Neural crest cell (in vitro differentiated cells): Measurements from ENCODE around the gene GTSE1. TPM values are rescaled to one million over a fixed set of nuclear protein-coding genes. Genes with fewer than 3 reads are reported as not detected.

Experiments used
- DNase-seq: peaks from one replicate; pipeline ENCODE4 v3.0.0; 2021; ENCODE audit warnings: low read depth, mixed read lengths, low spot score
- H3K27ac Mint-ChIP-seq: one replicate; pipeline ENCODE4 v1.8.0; 2021; ENCODE audit warnings: mild to moderate bottlenecking, mixed read lengths; ENCODE audit not compliant: unreplicated experiment
- H3K27me3 Mint-ChIP-seq: 2 replicates; pipeline ENCODE4 v1.8.0; 2021; ENCODE audit warnings: low read depth, mild to moderate bottlenecking, mixed read lengths
- H3K36me3 Mint-ChIP-seq: 2 replicates; pipeline ENCODE4 v1.8.0; 2021; ENCODE audit warnings: low read depth, mild to moderate bottlenecking, mixed read lengths
- H3K4me1 Mint-ChIP-seq: 2 replicates; pipeline ENCODE4 v1.8.0; 2021; ENCODE audit warnings: mixed read lengths
- H3K4me3 Mint-ChIP-seq: one replicate; pipeline ENCODE4 v1.8.0; 2021; ENCODE audit warnings: mild to moderate bottlenecking, mixed read lengths
- H3K9me3 Mint-ChIP-seq: 2 replicates; pipeline ENCODE4 v1.8.0; 2021; ENCODE audit warnings: mixed read lengths
- total RNA-seq: library from RNA; stranded (reverse); gene quantifications from 2 replicates; pipeline ENCODE4 v1.2.1, GENCODE V29; 2021
- TF ChIP-seq, protein P1 (sequence below): fragments of 200-600 bp; sonication (generic); conservative IDR thresholded peaks from 2 replicates; pipeline ENCODE4 v1.5.0; 2021; ENCODE audit warnings: antibody characterized with exemption, mild to moderate bottlenecking

GTSE1 gene
- total RNA-seq, 1 donor from 2014 or later = 67.6 TPM

DNA sequence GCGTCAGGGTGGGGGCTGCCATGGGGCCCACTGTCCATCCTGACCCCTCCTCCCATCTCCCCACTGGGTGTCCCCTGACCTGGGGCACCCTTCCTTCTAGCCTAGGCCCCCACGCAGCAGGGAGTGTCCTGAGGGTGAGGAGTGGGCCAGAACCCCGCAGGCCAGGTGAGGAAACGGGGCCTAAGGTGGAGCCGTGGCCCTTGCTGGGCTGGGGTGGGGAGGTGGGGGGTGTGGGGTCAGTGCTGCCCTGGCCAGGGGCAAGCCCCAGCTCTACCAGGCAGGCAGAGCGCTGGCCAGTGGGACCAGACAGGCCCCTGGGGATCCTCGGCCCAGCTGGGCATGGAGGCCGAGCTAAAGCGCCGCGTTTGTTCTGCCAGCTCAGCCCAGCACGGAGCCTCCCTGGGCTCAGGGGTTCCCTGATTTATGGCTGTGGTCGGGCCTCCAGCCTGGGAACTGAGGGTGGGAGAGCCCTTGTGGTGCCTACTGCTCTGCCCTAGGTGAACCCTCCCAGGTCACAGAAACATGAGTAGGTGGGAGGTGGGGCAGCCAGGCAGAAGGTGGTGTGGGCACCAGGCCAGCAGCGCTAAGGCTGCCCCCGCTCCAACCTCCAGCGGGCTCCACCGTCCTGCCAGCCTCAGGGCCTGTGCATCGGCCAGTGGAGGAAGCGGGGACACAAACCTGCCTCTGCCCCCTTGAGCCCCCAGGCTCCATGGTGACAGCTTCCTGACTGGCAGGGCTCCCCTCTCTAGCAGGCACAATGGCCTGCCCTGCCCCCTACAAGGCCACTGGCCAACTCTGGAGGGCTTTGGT, 61.2 kb downstream of the GTSE1 start:
- Mint-ChIP-seq H3K36me3 (peaks cover 9% of the 10 kb centered on the region), H3K27ac (no peak overlapping the region), H3K4me3 (no peak overlapping the region), H3K27me3 (no peaks in the 10 kb centered on the region), H3K9me3 (no peaks in the 10 kb centered on the region), H3K4me1 (no peaks in the 10 kb centered on the region)
- TF ChIP-seq, protein P1, sequence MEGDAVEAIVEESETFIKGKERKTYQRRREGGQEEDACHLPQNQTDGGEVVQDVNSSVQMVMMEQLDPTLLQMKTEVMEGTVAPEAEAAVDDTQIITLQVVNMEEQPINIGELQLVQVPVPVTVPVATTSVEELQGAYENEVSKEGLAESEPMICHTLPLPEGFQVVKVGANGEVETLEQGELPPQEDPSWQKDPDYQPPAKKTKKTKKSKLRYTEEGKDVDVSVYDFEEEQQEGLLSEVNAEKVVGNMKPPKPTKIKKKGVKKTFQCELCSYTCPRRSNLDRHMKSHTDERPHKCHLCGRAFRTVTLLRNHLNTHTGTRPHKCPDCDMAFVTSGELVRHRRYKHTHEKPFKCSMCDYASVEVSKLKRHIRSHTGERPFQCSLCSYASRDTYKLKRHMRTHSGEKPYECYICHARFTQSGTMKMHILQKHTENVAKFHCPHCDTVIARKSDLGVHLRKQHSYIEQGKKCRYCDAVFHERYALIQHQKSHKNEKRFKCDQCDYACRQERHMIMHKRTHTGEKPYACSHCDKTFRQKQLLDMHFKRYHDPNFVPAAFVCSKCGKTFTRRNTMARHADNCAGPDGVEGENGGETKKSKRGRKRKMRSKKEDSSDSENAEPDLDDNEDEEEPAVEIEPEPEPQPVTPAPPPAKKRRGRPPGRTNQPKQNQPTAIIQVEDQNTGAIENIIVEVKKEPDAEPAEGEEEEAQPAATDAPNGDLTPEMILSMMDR = no peak
- DNase-seq = no peak

DNA sequence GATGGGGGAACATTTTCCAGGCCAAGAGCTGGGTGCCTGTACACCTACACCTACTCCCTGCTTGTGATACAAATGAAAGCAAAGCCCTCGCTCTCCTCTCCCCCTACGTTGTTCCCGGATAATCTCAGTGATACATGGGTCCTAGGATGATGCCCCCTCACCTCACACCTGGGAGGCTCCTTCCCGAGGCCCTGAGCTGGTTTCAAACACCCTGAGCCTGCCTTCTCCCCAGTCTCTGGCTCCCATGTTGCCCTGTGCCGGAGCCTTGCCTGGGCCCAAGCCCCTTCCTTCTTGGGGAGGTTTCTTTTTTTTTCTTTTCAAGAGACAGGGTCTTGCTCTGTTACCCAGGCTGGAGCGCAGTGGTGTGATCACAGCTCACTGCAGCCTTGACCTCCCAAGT, 62.1 kb downstream of the GTSE1 start:
- Mint-ChIP-seq H3K4me1 (no peaks in the 10 kb centered on the region), H3K27ac (no peak overlapping the region), H3K27me3 (no peaks in the 10 kb centered on the region), H3K4me3 (no peak overlapping the region), H3K9me3 (no peaks in the 10 kb centered on the region), H3K36me3 (peaks cover 9% of the 10 kb centered on the region)
- DNase-seq = no peak
- TF ChIP-seq, protein P1 = no peak

DNA sequence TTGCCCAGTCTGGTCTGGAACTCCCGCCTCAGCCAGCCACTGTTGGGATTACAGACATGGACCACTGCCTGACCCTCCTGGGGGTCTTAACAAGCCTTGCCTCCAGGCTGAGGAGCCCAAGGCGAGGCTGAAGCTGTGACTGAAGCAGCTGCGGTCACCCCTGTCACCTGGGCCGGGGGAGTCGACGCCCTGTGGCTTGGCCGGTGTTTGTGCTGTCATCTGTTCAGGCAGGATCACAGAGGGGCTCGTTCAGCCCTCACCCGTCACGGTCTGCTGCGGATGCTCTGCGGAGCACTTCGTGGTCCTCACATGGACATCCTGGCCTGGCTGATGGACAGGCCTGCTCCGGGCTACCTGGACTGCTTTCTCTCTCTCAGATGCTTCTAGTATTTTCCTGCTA, 62.7 kb downstream of the GTSE1 start:
- Mint-ChIP-seq H3K4me3 (no peak overlapping the region), H3K27me3 (no peaks in the 10 kb centered on the region), H3K4me1 (no peaks in the 10 kb centered on the region), H3K27ac (no peak overlapping the region), H3K36me3 (peaks cover 9% of the 10 kb centered on the region), H3K9me3 (no peaks in the 10 kb centered on the region)
- DNase-seq = no peak
- TF ChIP-seq, protein P1 = no peak

DNA sequence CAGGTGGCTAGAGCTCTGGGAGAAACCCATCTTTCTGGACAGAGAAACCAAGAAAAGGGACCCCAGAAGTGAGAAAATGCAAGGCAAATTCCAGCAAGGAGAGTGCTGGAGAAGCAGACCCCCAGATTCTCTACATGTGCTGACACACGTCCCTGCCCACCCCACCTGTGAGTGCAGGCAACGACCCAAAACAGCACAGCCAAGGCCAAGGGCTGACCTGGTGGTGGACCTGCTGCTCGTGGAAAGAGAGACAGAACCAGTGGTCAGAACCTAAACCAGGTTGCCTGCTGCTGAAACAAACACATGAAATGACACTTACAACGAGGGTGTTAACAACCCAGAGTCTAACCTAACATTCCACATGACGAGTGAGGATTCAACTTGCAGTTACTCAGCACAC, 63.4 kb downstream of the GTSE1 start:
- Mint-ChIP-seq H3K36me3 (peaks cover 9% of the 10 kb centered on the region), H3K9me3 (no peaks in the 10 kb centered on the region), H3K4me3 (no peak overlapping the region), H3K4me1 (no peaks in the 10 kb centered on the region), H3K27me3 (no peaks in the 10 kb centered on the region), H3K27ac (no peak overlapping the region)
- no peak for DNase-seq
- TF ChIP-seq, protein P1 = no peak

DNA sequence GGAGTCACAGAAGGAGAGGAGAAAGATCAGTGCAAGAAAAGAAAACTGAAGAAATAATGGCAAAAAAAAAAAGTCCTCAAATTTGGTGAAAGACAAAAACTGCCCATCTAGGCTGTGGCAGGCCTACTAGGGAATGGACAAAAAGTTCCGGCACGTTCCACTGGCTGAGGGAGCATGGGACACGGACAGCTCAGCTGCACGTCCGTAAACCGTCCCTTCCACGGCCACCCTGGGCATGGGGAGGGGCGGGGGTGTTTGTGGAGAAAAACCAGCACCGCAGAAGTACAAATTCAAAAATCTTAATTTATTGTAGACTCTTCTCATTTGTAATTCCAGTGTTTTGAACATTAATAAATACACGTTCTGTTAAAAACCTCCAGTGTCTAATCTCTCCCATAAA, 64.2 kb downstream of the GTSE1 start:
- H3K9me3 Mint-ChIP-seq = no peaks in the 10 kb centered on the region
- no peaks in the 10 kb centered on the region for H3K27me3 Mint-ChIP-seq
- H3K27ac Mint-ChIP-seq = no peak overlapping the region
- DNase-seq = no peak
- H3K4me3 Mint-ChIP-seq = no peak overlapping the region
- peaks cover 5% of the 10 kb centered on the region for H3K36me3 Mint-ChIP-seq
- TF ChIP-seq, protein P1 = no peak
- no peaks in the 10 kb centered on the region for H3K4me1 Mint-ChIP-seq
